Esophagus squamous epithelium (tissue), 5 donors: ENCODE results near the gene PGK1. TPM values are rescaled to one million over a fixed set of nuclear protein-coding genes. Genes with fewer than 3 reads are reported as not detected.

Experiments used
- DNase-seq: peaks from one replicate; lab custom pipeline; 2025; lab: John Stamatoyannopoulos, UW
- H3K27ac ChIP-seq, 4 donors: fragments of 200-600 bp; sonication (generic); one replicate each; pipeline ENCODE4 v1.5.1; 2016 to 2019; ENCODE audit warnings: mild to moderate bottlenecking in 1 of 4
- H3K27me3 ChIP-seq, 4 donors: fragments of 200-600 bp; sonication (generic); 1 replicate in 3 of 4; 2 replicates in 1 of 4; pipeline versions ENCODE4 v1.5.1 to v1.6.0; 2017 to 2021; ENCODE audit warnings: antibody characterized with exemption in 1 of 4
- H3K36me3 ChIP-seq, 3 donors: fragments of 200-600 bp; sonication (generic); one replicate each; pipeline ENCODE4 v1.5.1; 2016 to 2019
- H3K4me1 ChIP-seq, 3 donors: fragments of 200-600 bp; sonication (generic); one replicate each; pipeline ENCODE4 v1.5.1; 2017 to 2019
- H3K4me3 ChIP-seq, 4 donors: fragments of 200-600 bp; sonication (generic); 1 replicate in 3 of 4; 2 replicates in 1 of 4; pipeline ENCODE4 v1.5.1; 2016 to 2019; ENCODE audit warnings: mild to moderate bottlenecking in 2 of 4, moderate library complexity in 1 of 4
- H3K9me3 ChIP-seq, 3 donors: fragments of 200-600 bp; sonication (generic); one replicate each; pipeline ENCODE4 v1.5.1; 2016 to 2019
- CTCF ChIP-seq, 6 experiments: fragments of 450-650 bp in 4 of 6; fragments of 200-600 bp in 2 of 6; sonication (generic) in 2 of 6; IDR thresholded peaks; one replicate each; pipeline ENCODE4 v1.5.1; 2016 to 2019; ENCODE audit warnings: antibody characterized with exemption in 6 of 6, mild to moderate bottlenecking in 4 of 6, moderate library complexity in 4 of 6
- POLR2A ChIP-seq, 4 donors: fragments of 450-650 bp; IDR thresholded peaks; one replicate each; pipeline ENCODE4 v1.6.1; 2017; ENCODE audit warnings: antibody characterized with exemption in 4 of 4, mild to moderate bottlenecking in 4 of 4, moderate library complexity in 3 of 4
- WGBS, 2 donors: methylation state at CpG; one replicate each; pipeline ENCODE4 v1.1.5; 2018; 5-methylcytosine and 5-hydroxymethylcytosine counted together
- intact Hi-C: fragments of 100-400 bp; cut with DNase I; formaldehyde crosslinking; loops from one replicate; pipeline ENCODE4 v1.15.0; 2022
- total RNA-seq, 4 donors: library from RNA; depleted of rRNA; stranded (reverse); fragments of >200 nt; gene quantifications; one replicate each; pipeline ENCODE4 v1.1.0, GENCODE V29; 2016
- donor health status: DM: yes; HTN: yes; CAD: no.

Gene PGK1
- total RNA-seq, 4 donors from 2014 or later = 179 to 377 (median 336) TPM

- Histone ChIP-seq H3K4me3 (no peak overlapping the region), H3K27me3 (no peaks in the 10 kb centered on the region), H3K27ac (no peak overlapping the region), H3K36me3 (no peaks in the 10 kb centered on the region), H3K4me1 (peaks cover 0 to 2% (median 0%) of the 10 kb centered on the region in 3 donors), H3K9me3 (no peaks in the 10 kb centered on the region)
- TF ChIP-seq CTCF (IDR thresholded peaks at IDR 0.05) = no peak
- TF ChIP-seq POLR2A (IDR thresholded peaks at IDR 0.05) = no peak
- no peak for DNase-seq
- intact Hi-C loops = no loop called here
Observed at GRCh38 chrX:78098108-78098507, 5.9 kb upstream of the PGK1 start.

- DNase-seq = no peak
- 83 to 90% methylated on average over 1 of the region's 1 CpG for WGBS, 2 donors
- no peaks in the 10 kb centered on the region for H3K27me3 ChIP-seq
- no peak for TF ChIP-seq POLR2A (IDR thresholded peaks at IDR 0.05)
- H3K4me3 ChIP-seq = no peak overlapping the region
- H3K9me3 ChIP-seq = no peaks in the 10 kb centered on the region
- H3K36me3 ChIP-seq = no peaks in the 10 kb centered on the region
- intact Hi-C loops = no loop called here
- H3K27ac ChIP-seq = no peak overlapping the region
- peaks cover 0 to 25% (median 4%) of the 10 kb centered on the region in 3 donors for H3K4me1 ChIP-seq
Observed at GRCh38 chrX:78102091-78102490, 2.0 kb upstream of the PGK1 start.

GRCh38 chrX:78103001-78103622, 936 bp upstream of the PGK1 start:
- peaks cover 0 to 35% (median 7%) of the 10 kb centered on the region in 3 donors for H3K4me1 ChIP-seq
- peak overlapping the region; percentile 76 to 97 (median 94) for H3K27ac ChIP-seq
- no peaks in the 10 kb centered on the region for H3K9me3 ChIP-seq
- H3K4me3 ChIP-seq = peak overlapping the region; percentile 32 to 79 (median 76)
- no peak for DNase-seq
- H3K27me3 ChIP-seq = no peaks in the 10 kb centered on the region
- 75 to 85% methylated on average over 16 to 17 of the region's 23 CpGs for WGBS, 2 donors
- H3K36me3 ChIP-seq = no peaks in the 10 kb centered on the region
- intact Hi-C loops = no loop called here
- TF ChIP-seq CTCF (IDR thresholded peaks at IDR 0.05) = no peak

GRCh38 chrX:78104447-78105176, 564 bp downstream of the PGK1 start:
- no peak for DNase-seq
- H3K4me3 ChIP-seq = peak overlapping the region; percentile 58 to 79 (median 76)
- peaks cover 0 to 50% (median 8%) of the 10 kb centered on the region in 3 donors for H3K4me1 ChIP-seq
- intact Hi-C loops = no loop called here
- no peaks in the 10 kb centered on the region for H3K36me3 ChIP-seq
- H3K27ac ChIP-seq = peak overlapping the region; percentile 92 to 97 (median 95)
- 0 to 59% methylated on average over 12 to 15 of the region's 27 CpGs for WGBS, 2 donors
- no peaks in the 10 kb centered on the region for H3K9me3 ChIP-seq
- H3K27me3 ChIP-seq = no peaks in the 10 kb centered on the region
- TF ChIP-seq POLR2A (IDR thresholded peaks at IDR 0.05) (peak in 1 of 4 donors; percentile 23), CTCF (IDR thresholded peaks at IDR 0.05) (no peak)

- Histone ChIP-seq H3K9me3 (no peaks in the 10 kb centered on the region), H3K27ac (peak overlapping the region in 3 of 4 donors; percentile 95 to 97 (median 95)), H3K4me3 (peak overlapping the region; percentile 58 to 79 (median 76)), H3K36me3 (peaks cover 0 to 10% (median 0%) of the 10 kb centered on the region in 3 donors), H3K27me3 (no peaks in the 10 kb centered on the region), H3K4me1 (peaks cover 0 to 64% (median 8%) of the 10 kb centered on the region in 3 donors)
- DNase-seq = no peak
- WGBS, 2 donors = 30 to 53% methylated on average over 5 to 9 of the region's 11 CpGs
- intact Hi-C loops = no loop called here
- no peak for TF ChIP-seq CTCF (IDR thresholded peaks at IDR 0.05)
- TF ChIP-seq POLR2A (IDR thresholded peaks at IDR 0.05) = no peak
Observed at GRCh38 chrX:78105944-78106650, 2.0 kb downstream of the PGK1 start.
